Measurements from ENCODE around the gene ERICH3. TPM values are rescaled to one million over a fixed set of nuclear protein-coding genes. Genes with fewer than 3 reads are reported as not detected.

ERICH3 gene, protein sequence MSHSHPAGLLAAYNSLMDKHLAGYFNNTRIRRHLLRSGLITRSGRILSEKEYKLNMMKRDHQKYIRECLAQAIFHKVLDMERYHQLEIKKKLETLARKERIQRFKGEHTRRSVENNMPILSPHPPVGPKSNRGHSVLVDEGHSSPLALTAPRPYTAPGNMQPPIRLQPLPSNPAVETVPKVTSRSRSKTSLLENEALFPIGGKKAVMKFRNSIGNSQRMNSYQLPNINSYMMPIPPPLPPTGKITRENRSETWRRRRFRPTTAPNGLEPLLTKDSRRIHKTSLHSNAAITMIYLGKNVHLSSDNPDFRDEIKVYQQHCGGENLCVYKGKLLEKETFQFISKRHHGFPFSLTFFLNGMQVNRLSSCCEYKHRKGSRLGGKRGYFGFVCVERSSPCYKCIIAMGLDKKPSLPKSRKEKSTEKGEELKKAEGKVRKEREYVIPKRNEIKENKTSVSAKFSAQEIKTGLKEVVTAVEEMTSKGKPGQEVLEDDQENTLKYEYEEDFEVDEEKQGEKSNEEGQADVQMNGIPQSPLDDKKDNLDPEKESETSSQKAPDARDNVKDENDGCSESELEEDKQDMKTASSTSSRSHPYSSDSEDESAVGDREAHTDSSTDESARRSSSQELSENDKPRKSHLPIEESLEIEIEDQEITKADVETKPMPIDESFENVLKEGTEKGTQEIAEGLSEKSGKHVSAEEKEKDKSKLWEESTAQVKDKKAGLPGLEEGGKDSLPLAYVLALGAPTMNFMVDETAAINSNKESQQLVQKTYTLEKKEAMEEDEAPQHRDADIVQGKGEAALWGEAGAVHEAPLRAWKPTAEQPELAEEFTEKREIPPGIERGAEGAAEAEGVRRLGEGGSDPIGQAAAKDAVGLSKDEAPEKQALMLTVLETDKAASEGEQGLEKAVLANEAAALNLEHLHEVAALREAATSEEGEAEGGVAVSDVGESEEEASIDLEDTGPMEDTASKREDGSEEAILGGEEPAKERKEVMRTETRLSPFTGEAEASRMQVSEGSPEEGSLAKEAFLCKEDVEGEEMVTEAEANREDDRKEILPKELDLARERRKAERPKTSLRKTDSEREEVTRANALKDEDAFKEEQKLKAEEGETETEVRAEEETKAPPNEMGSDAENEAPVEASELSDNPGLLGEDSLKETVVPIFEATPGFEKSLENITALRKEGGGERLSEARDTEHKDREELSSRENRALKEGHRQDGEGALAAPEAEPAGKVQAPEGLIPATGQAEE (N-terminal part only)
- total RNA-seq (2014; rRNA removed; shearing (Covaris generic)): not detected in 2 replicates
- polyA plus RNA-seq (2015; cell fraction: cytosol; rRNA removed): not detected in 2 replicates
- polyA plus RNA-seq (2015; cell fraction: nucleus; rRNA removed): 0.11 TPM in 1 of 2 replicates, not detected in the other

DNA sequence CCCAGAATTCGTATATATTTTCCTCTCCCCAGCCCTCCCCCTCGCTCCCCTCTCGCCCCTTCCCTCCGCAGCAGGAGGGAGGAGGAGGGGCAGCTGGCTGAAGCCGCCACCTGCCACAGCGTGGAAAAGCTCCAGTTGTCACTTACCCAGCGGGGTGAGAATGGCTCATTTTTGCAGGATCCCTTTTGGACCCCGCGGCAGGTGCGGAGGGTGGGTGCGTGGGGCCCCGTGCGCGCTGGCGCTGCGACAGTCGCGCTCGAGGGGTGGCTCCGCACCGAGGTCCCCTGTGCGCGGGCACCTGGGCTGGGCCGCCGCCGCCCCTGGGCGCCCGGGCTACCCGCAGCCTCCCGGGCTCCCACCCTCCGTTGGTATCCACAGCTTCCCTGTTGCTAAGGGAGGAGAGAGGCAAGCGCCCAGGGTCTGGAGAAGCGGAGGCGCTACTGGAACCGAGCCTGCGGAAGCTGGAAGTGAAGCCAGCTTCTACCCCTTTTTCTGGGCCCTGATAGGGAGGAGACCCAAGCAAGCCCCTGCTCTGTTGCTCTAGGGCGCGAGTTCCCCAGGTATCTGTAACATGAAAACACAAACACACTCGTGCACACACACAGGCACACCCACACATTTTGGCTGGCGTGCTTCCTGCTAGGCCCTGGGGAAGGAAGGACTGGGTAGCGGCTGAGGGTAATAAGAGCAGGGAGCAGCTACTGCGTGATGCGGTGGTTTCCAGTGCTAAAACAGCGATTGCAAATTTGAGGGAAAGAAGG lies at the start of gene ERICH3:
ERICH3 (minus strand) TSS at position 442 of the 761 bp plus-strand sequence; CDS start at position 169, 273 bp downstream.
- no peak for DNase-seq (ENCODE audit: low read depth, low spot score)
- in situ Hi-C loops (cut with HindIII; ENCODE audit: low pct_unique_long_range_greater_than_20kb, low sequenced_read_pairs): no loop called here

DNA sequence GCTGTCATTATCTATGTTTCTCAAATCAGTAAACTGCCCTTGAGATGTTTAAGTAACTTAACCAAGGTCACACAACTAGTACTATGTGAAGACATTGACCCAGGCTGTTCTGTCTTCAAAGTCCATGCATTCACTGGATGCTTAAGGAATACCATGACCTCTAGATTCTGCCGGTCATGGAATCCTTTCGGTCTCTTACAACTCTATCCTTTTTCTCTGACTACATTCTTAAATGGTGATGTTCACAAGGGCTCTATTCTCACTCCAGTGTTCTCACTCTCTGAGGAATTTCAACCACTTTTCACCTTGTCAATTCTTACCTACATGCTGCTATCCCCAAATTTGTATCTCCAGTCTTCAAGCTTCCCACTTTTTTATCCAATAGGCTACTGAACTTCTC lies 44.0 kb upstream of the ERICH3 start:
- in situ Hi-C loops (cut with HindIII; ENCODE audit: low pct_unique_long_range_greater_than_20kb, low sequenced_read_pairs): no loop called here
- no peak for DNase-seq (ENCODE audit: low read depth, low spot score)

DNA sequence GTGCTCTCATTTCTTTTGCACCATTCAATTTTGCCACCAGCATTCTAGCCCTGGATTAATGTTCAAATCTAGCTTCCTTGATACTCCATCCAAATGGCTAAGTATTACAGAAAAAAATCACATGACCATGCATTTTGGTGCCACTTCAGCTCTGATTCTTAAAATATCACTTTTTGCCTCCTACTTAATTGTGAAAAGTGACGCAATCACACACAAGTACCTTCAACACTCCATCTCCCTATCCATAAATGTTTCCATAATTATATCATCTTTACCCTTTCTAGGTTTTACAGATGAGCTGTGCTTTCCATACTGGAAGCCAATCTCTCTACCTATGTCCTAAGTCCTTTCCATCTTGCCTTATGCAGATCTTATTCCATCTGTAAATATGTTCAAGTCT lies 43.2 kb upstream of the ERICH3 start:
- in situ Hi-C loops (cut with HindIII; ENCODE audit: low pct_unique_long_range_greater_than_20kb, low sequenced_read_pairs): no loop called here

DNA sequence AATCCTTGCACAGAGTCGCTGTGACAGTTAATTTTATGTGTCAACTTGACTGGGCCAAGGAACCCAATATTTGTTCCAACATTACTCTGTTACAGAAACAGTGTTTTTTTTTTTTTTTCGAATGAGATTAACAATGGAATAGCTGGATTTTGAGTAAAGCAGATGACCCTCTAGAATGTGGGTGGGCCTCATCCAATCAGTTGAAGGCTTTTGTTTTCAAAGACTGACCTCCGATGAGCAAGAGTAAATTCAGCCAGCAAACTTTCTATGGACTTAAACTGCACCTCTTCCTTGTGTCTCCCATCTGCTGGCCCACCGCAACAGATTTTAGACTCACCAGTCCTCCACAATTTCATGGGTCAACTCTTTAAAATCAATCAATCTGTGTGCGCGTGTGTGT lies 42.2 kb upstream of the ERICH3 start:
- DNase-seq (ENCODE audit: low read depth, low spot score): no peak
- in situ Hi-C loops (cut with HindIII; ENCODE audit: low pct_unique_long_range_greater_than_20kb, low sequenced_read_pairs): no loop called here

More for the DNA sequence above, 43.2 kb upstream of the ERICH3 start:
- no peak for DNase-seq (ENCODE audit: low read depth, low spot score)

DNA sequence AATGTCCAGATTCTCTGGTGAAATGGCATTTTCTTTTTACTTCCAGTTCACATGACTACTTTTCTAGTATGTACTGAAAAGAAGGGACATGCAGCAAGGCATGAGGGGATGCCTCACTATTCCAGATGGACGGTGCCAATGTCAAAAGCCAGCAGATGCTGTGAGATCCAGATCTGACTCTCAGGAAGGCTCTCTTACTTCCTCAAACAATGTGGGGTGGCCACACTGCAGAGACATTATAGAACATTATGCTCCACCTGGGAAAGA lies 41.6 kb upstream of the ERICH3 start:
- DNase-seq (ENCODE audit: low read depth, low spot score): no peak
- in situ Hi-C loops (cut with HindIII; ENCODE audit: low pct_unique_long_range_greater_than_20kb, low sequenced_read_pairs): no loop called here

DNA sequence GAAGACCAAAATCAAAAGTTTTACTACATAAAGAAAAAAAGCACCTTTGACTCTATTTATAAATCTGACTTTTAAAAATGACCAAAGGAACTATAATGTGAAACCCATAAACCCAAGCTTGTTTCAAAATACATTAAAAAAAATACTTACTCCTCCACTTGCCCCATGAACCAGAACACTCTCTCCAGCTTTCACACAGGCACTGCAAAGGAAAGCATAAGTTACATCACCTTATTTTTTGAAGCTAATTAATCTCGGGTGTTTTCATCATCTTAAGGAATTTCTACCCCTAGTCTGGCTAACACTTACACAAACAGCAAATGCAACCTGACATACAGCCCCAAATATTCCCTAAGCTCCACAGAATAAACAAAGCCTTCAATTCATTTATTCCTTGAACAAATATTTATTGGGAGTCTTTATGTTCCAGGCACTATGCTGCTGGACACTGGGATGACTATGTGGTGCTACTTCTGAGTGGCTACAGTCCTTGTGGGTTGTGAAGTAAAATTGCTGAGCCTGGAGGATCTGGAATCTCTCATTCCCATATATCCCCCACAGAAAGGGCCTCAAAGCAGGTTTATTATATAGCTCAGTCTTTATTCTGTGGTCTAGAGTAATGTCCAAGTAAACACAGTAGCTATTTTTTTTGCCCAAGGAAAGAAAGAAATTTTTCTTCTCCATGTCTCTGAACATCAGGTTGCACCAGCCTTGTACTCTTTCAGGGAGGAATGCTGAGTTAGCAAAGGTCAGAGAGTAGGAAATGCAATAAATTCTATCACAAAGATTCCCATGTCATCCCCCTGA lies 41.0 kb upstream of the ERICH3 start:
- in situ Hi-C loops (cut with HindIII; ENCODE audit: low pct_unique_long_range_greater_than_20kb, low sequenced_read_pairs): no loop called here
- DNase-seq (ENCODE audit: low read depth, low spot score): no peak

DNA sequence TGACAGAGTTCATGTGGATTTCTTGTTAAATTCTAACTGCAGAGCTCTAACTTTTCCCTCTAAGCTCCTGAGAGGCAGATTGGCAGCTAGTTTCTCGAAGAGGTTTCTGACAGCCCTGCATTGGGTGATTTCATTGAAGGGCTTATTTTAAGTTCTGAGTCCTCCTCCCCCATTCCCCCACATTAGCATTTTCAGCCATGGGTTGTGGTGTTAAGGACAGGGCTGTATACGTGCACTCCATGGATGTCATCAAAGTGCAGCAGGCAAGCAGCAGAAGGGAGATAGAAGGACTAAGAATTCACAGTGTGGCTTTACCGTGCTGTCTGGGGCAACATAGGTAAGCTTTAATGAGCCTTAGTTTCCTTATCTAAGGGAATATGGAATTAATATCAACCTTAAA lies 40.3 kb upstream of the ERICH3 start:
- no peak for DNase-seq (ENCODE audit: low read depth, low spot score)
- in situ Hi-C loops (cut with HindIII; ENCODE audit: low pct_unique_long_range_greater_than_20kb, low sequenced_read_pairs): no loop called here

DNA sequence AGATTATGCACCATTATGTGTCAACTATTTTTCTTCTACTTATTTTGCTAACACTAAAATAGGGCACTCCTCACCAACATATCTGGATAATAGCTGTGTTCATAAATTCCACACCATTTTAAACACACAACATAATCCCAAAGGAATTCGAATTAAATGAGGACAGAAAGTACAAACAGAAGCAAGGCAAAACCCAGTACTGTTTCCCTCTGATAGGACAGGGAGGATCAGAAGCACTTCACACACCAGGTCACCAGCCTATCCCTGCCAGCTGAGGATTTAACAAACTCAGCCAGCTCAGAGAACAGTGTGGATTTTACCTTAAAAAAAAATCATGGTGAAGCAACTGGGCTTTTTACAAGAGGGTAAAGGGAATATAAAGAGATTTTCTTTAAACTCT lies 39.3 kb upstream of the ERICH3 start:
- no peak for DNase-seq (ENCODE audit: low read depth, low spot score)
- in situ Hi-C loops (cut with HindIII; ENCODE audit: low pct_unique_long_range_greater_than_20kb, low sequenced_read_pairs): no loop called here

DNA sequence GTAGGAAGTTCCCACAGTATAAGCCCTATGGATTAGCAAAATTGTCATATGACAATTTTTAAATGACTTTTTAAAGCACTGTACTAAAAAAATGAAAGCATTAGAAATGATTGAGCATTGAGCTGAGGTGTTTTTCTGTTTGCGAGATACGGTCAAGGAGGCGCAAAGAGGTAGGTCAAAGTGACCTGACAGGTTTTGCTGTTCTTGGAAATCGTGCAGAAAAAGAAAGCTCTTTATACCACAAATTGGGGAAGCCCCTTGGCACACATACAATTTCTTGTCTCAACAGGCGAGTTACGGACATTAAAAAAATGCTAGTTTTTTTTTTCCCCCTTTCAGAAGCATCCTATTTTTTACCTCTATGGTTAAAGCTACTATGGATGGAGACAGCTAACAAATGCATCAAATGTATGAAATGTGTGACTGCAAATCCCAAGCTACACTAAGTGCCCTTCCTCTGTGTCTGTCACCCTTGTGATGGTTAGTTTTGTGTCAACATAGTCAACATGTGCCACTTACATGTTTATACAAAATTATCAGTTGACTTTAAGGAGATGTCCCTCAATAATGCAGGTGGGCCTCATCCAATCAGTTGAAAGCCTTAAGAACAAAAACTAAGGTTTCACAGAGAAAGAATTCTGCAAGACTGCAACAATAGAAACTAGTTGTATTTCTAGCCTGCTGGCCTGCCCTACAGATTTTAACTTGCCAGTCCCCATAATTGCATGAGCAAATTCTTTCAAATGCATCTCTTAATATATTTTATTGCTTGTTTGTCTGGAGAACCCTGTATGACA lies 30.0 kb upstream of the ERICH3 start:
- DNase-seq (ENCODE audit: low read depth, low spot score): no peak
- in situ Hi-C loops (cut with HindIII; ENCODE audit: low pct_unique_long_range_greater_than_20kb, low sequenced_read_pairs): no loop called here

DNA sequence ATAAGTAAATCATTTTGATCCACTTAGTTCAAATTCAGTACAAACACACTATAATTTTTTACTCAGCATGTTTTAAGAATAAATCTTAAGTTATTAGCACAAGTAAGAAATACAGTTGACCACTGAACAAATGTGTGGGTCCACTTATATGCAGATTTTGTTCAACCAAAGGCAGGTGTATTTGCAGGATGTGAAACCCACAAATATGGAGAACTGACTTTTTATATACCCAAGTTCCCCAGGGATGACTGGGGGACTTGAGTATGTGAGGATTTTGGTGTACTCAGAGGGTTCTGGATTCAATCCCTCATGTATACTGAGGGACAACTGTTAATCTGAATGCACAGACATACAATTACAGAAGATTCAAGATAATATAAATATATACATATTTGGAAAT lies 25.7 kb upstream of the ERICH3 start:
- in situ Hi-C loops (cut with HindIII; ENCODE audit: low pct_unique_long_range_greater_than_20kb, low sequenced_read_pairs): no loop called here
- DNase-seq (ENCODE audit: low read depth, low spot score): no peak

DNA sequence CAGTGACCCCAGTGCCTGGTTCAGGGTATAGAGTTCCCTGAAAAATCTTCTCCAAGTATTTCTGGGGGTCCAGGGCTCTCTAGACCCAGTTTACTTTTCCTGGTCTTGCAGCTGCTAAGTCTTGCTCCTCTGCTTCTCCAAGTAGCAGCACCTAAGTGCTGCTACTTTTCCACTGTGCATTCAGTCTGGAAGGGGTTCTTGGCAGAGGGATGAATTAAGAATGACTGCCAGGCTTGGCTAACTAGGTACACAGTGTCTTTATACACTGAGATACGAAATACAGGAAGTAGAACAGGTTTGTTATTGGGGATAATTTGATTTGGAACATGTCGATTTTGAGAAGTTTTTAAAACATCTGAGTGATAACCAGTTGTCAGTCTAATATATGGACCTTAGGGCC lies 24.2 kb upstream of the ERICH3 start:
- no peak for DNase-seq (ENCODE audit: low read depth, low spot score)
- in situ Hi-C loops (cut with HindIII; ENCODE audit: low pct_unique_long_range_greater_than_20kb, low sequenced_read_pairs): no loop called here

DNA sequence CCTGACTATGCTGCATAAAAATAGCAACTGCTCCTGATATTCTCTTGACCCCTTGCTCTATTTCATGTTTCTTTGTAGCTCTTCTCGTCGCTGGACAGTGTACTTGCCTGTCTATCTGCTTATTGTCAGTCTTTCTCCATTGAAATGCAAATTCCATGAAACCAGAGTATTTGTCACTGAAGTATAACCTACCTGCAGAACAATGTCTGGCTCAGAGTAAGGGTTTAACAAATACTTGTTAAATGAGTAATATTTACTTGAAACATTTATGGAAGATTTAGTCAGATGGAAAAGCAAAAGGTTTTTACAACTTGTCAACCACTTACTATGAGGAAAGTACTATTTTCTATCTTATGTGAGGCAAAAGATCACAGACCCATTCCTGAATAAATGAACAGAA lies 19.9 kb upstream of the ERICH3 start:
- in situ Hi-C loops (cut with HindIII; ENCODE audit: low pct_unique_long_range_greater_than_20kb, low sequenced_read_pairs): no loop called here
- no peak for DNase-seq (ENCODE audit: low read depth, low spot score)

DNA sequence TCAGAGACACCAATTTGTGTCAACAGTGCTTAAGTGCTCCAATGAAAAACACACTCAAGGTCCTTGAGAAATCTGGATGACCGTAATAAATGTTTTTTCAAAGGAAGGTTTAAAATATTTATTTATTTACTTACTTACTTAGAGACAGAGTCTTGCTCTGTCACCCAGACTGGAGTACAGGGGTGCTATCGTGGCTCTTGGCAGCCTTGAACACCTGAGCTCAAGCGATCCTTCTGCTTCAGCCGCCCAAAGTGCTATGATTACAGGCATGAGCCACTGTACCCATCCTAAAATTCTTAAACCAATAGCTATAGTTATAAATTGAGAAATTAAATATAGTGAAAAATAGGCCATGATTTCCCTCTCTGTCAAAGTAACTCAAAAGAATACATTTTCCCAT lies 17.3 kb upstream of the ERICH3 start:
- in situ Hi-C loops (cut with HindIII; ENCODE audit: low pct_unique_long_range_greater_than_20kb, low sequenced_read_pairs): no loop called here

DNA sequence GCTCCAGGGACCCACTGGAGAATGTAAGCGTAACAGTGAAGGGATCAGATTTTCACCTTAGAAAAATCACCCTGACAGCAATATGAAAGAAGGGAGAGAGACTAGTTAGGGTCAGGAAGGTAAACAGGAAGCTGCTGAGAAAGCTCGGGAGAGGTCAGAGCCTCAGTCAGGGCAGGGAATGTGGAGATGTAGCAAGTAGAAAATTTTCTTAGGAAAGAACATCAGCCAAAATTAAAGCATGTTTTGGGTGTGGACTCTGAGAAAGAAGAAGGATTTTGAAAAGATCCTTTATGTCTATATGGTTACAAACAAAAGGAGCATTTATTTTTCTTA lies 16.7 kb upstream of the ERICH3 start:
- DNase-seq (ENCODE audit: low read depth, low spot score): no peak
- in situ Hi-C loops (cut with HindIII; ENCODE audit: low pct_unique_long_range_greater_than_20kb, low sequenced_read_pairs): no loop called here

More for the DNA sequence above, 17.3 kb upstream of the ERICH3 start:
- DNase-seq (ENCODE audit: low read depth, low spot score): no peak

DNA sequence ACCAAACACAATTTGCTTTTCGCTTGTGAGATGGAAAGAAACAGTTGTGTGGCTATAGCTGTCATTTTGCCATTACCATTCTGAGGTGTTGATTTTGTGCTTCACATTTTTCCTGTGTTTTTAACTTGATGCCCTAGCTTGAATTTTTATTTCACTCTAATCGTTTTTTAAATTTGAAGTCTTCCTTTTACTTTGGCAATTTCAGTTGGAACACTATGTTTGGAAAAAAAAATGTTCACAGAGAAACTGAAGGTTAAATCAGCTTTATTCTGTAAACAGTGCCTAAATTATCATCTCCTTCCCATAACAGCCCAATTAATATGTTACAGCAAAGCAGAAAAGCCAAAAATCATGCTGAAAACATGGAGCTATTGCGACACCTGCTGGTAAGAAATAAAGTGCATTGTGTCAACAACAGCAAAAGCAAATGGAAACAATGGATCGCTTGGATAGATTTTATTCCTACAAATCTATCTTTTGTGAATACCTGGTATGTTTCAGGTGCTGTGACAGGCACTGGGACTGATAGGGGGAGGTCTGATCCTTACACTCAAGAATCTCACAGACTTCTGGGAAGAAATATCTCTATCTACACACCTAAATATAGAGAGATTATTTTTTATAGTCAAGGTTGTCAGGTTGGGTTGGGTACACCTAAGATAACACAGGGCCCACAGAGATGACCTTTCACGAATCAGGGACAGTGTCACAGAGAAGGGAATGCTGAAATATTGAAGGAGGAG lies 16.2 kb upstream of the ERICH3 start:
- DNase-seq (ENCODE audit: low read depth, low spot score): peak; percentile 70
- in situ Hi-C loops (cut with HindIII; ENCODE audit: low pct_unique_long_range_greater_than_20kb, low sequenced_read_pairs): no loop called here
